ENCODE measurements around the gene ETV7.

ETV7 gene

DNA sequence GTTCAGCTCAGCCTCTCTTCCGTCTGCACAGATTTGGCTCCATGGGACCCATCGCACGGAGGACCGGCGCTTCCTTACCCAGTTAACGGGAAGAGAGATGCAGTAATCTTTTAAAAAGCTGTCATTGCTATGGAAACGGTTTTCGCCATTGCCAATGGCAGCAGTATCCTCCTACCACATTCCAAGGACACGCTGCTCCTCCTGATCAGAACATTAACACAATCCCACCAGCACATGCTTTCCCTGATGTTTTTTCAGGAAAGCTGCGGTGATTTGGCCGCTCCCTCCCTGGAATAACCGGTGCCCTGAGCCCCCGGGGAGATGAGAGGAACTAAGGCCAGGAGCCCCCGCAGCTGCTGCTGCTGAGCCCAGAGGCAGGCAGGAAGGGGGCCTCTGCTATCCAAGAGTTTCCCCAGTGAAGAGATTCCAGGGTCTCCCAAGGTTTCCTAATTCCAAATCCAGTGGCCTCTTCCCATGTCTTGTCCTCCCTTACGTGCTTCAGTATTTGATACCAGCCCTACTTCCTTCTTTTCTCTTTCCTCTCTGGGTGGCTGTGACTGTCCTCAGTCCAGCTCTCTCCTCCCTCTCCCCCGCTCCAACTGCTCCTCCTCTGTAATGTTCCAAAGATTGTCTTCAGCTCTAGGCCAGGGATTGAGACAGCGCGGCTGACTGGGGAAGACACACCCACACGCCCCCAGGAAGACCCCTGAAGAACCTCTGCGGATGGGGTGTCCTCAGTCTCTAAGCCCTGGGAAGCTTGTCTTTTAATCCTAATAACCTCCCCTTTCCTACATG lies 53.3 kb downstream of the ETV7 start:
- DNase-seq (ENCODE audit: extremely low spot score) = no peak
- ChIA-PET POLR2A (interaction anchor here (1.3 kb wide), 1 partner anchor 13 kb away, joined by 5 read pairs; no protein-coding TSS in a partner anchor), CTCF (interaction anchor here (0.5 to 1.1 kb wide), 5 partner anchors 14 to 245 kb away, joined by 3 to 7 read pairs (median 6); no protein-coding TSS in a partner anchor)
- no peak for TF ChIP-seq BHLHE40 (IDR thresholded peaks at IDR 0.05; ENCODE audit: borderline replicate concordance)
- TF ChIP-seq HDGF (IDR thresholded peaks at IDR 0.05; ENCODE audit: borderline replicate concordance) = no peak
- TF ChIP-seq NFRKB (IDR thresholded peaks at IDR 0.05) = no peak
- TF ChIP-seq CTBP1 (IDR thresholded peaks at IDR 0.05; ENCODE audit: borderline replicate concordance) = no peak
- no peak for TF ChIP-seq FOXM1 (IDR thresholded peaks at IDR 0.05; ENCODE audit: borderline replicate concordance)
- TF ChIP-seq FOXA1 (IDR thresholded peaks at IDR 0.05) = no peak
- TF ChIP-seq ELF4 (IDR thresholded peaks at IDR 0.05) = no peak
- TF ChIP-seq TARDBP (IDR thresholded peaks at IDR 0.05) = no peak
- no peak for TF ChIP-seq SP1 (IDR thresholded peaks at IDR 0.05)
- TF ChIP-seq, protein P1, sequence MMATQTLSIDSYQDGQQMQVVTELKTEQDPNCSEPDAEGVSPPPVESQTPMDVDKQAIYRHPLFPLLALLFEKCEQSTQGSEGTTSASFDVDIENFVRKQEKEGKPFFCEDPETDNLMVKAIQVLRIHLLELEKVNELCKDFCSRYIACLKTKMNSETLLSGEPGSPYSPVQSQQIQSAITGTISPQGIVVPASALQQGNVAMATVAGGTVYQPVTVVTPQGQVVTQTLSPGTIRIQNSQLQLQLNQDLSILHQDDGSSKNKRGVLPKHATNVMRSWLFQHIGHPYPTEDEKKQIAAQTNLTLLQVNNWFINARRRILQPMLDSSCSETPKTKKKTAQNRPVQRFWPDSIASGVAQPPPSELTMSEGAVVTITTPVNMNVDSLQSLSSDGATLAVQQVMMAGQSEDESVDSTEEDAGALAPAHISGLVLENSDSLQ (IDR thresholded peaks at IDR 0.05) = no peak
- TF ChIP-seq ARNT (IDR thresholded peaks at IDR 0.05) = no peak
- TF ChIP-seq L3MBTL2 (conservative IDR thresholded peaks at IDR 0.05) = no peak
- TF ChIP-seq ZNF384 (IDR thresholded peaks at IDR 0.05) = no peak
- no peak for TF ChIP-seq LEF1 (IDR thresholded peaks at IDR 0.05; ENCODE audit: borderline replicate concordance)
- no peak for TF ChIP-seq SUZ12 (IDR thresholded peaks at IDR 0.05)
- TF ChIP-seq FOXK2 (IDR thresholded peaks at IDR 0.05) = no peak

DNA sequence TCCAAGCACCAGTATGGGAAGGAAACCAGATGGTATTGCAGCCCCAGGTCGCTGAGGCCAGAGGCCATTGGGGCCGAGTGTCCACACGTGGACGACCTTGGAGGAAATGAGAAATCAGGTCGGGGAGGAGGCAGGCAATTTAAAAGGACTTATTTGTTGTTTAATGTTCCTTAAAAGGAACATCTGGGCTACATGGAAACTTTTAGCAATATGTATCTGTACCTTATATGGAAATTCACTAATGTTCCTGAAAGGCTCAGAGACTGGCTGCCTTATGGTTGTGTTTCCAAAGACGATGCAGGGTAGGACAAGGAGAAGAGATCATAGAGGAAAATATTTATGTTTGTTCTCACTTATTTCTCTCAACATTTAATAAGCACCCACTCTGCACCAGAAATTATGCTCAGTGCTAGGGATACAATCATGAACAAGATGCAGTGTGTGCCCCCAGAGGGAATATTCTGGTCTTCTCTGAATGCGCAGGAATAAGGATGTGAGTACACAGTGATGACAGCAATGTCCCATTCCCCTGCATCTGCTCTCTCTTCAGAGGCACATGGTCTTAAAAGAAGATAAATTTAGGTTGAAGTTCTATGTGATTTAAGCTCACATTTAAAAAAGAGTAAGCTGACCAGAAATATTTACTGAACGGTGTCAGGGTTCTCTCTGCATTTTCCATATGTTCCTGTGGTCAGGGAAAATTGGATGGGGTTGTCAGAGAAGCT lies 54.1 kb downstream of the ETV7 start:
- ChIA-PET CTCF (interaction anchor here (1.1 kb wide), 1 partner anchor 13 kb away, joined by 4 read pairs; no protein-coding TSS in a partner anchor), POLR2A (interaction anchor here (1.3 kb wide), 1 partner anchor 13 kb away, joined by 5 read pairs; no protein-coding TSS in a partner anchor)

DNA sequence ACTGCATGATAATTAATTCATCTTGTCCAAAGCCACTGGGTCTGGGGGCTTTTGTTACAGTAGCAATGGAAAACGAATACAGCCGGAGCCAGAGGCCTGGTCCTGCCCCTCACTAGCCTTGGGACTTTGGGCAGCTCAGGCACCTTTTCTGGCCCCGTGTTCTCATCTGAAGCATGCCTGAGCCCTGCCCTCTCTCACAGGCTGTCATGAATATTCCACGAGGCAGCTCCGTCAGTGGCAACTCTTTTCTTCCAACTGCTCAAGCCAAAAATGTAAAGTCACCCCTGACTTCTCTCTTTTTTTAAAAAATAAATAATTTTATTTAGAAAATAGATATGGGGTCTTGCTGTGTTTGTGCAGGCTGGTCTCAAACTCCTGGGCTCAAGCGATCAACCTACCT lies 56.1 kb downstream of the ETV7 start:
- ChIA-PET POLR2A (interaction anchor here (1.5 kb wide), 1 partner anchor 9 kb away, joined by 5 read pairs; no protein-coding TSS in a partner anchor), CTCF (no interaction called here)
- TF ChIP-seq SUZ12 (IDR thresholded peaks at IDR 0.05) (no peak), FOXA1 (IDR thresholded peaks at IDR 0.05) (no peak), FOXM1 (IDR thresholded peaks at IDR 0.05; ENCODE audit: borderline replicate concordance) (no peak)
- DNase-seq (ENCODE audit: extremely low spot score) = no peak

More for the DNA sequence above, 54.1 kb downstream of the ETV7 start:
- no peak for TF ChIP-seq L3MBTL2 (conservative IDR thresholded peaks at IDR 0.05)
- no peak for TF ChIP-seq ZNF384 (IDR thresholded peaks at IDR 0.05)
- no peak for TF ChIP-seq SP1 (IDR thresholded peaks at IDR 0.05)
- no peak for TF ChIP-seq SUZ12 (IDR thresholded peaks at IDR 0.05)
- no peak for TF ChIP-seq BHLHE40 (IDR thresholded peaks at IDR 0.05; ENCODE audit: borderline replicate concordance)
- no peak for DNase-seq (ENCODE audit: extremely low spot score)

- TF ChIP-seq LEF1 (IDR thresholded peaks at IDR 0.05; ENCODE audit: borderline replicate concordance) (no peak), SUZ12 (IDR thresholded peaks at IDR 0.05) (no peak), ELF4 (IDR thresholded peaks at IDR 0.05) (no peak), NFRKB (IDR thresholded peaks at IDR 0.05) (no peak), SP1 (IDR thresholded peaks at IDR 0.05) (no peak), L3MBTL2 (conservative IDR thresholded peaks at IDR 0.05) (no peak)
- DNase-seq (ENCODE audit: extremely low spot score) = no peak
- POLR2A ChIA-PET = interaction anchor here (1.5 kb wide), 1 partner anchor 10 kb away, joined by 5 read pairs; no protein-coding TSS in a partner anchor
- CTCF ChIA-PET = interaction anchor here (0.6 to 1.1 kb wide), 2 partner anchors 10 to 11 kb away, joined by 3 to 4 read pairs; no protein-coding TSS in a partner anchor
Observed at GRCh38 chr6:36330366-36330765, 57.1 kb downstream of the ETV7 start.

DNA sequence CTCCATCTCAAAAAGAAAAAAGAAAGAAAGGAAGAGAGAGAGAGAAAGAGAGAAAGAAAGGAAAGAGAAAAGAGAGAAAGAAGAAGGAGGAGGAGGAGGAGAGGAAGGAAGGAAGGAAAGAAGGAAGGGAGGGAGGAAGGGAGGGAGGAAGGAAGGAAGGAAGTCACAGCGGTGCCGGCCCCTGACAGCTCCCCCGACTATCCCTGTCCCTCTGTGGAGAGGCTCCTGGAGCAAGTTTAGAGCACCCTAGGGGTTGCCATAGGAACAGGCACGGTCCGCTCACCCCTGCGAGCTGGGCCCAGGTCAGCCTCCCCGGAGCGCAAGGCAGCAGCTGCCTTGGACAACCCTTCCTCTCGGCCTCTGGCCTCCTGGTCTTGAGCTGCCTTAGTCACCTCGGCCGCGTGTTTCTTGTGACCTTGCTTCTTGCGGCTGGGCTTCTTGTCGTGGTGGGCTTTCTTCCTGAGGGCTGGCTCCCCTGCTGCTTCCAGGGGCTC lies 57.6 kb downstream of the ETV7 start:
- no peak for DNase-seq (ENCODE audit: extremely low spot score)
- TF ChIP-seq SUZ12 (IDR thresholded peaks at IDR 0.05) (no peak), ELF4 (IDR thresholded peaks at IDR 0.05) (no peak), FOXM1 (IDR thresholded peaks at IDR 0.05; ENCODE audit: borderline replicate concordance) (no peak), TARDBP (IDR thresholded peaks at IDR 0.05) (no peak), NFRKB (IDR thresholded peaks at IDR 0.05) (no peak), FOXK2 (IDR thresholded peaks at IDR 0.05) (no peak), CTBP1 (IDR thresholded peaks at IDR 0.05; ENCODE audit: borderline replicate concordance) (no peak), HDGF (IDR thresholded peaks at IDR 0.05; ENCODE audit: borderline replicate concordance) (no peak), LEF1 (IDR thresholded peaks at IDR 0.05; ENCODE audit: borderline replicate concordance) (no peak), L3MBTL2 (conservative IDR thresholded peaks at IDR 0.05) (no peak)
- TF ChIP-seq, protein P1 (IDR thresholded peaks at IDR 0.05) = no peak

DNA sequence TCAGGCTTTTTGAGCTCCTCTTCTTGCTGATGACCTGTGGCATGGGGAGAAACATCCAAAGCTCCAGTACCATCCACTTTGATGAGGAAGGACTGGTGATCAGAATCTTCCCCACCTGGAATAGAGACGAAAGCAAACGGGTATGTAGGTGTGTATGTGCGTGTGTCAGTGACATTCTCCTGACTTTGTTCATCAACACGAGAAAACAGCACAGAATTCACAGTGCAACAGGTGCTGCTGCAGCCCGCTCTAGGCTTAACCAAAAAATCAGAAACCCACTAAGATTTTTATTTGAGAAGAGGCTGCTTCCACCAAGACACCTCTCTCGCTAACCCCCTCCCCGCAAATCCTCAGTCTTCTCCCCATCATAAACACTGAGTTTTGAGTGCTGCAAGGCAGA lies 58.9 kb downstream of the ETV7 start:
- TF ChIP-seq ELF4 (IDR thresholded peaks at IDR 0.05) (no peak), NFRKB (IDR thresholded peaks at IDR 0.05) (no peak), BHLHE40 (IDR thresholded peaks at IDR 0.05; ENCODE audit: borderline replicate concordance) (no peak), SP1 (IDR thresholded peaks at IDR 0.05) (no peak), ZNF384 (IDR thresholded peaks at IDR 0.05) (no peak), TARDBP (IDR thresholded peaks at IDR 0.05) (no peak), L3MBTL2 (conservative IDR thresholded peaks at IDR 0.05) (no peak), SUZ12 (IDR thresholded peaks at IDR 0.05) (no peak), LEF1 (IDR thresholded peaks at IDR 0.05; ENCODE audit: borderline replicate concordance) (no peak), HDGF (IDR thresholded peaks at IDR 0.05; ENCODE audit: borderline replicate concordance) (no peak), FOXK2 (IDR thresholded peaks at IDR 0.05) (no peak), ARNT (IDR thresholded peaks at IDR 0.05) (no peak), CTBP1 (IDR thresholded peaks at IDR 0.05; ENCODE audit: borderline replicate concordance) (no peak)
- TF ChIP-seq, protein P1 (IDR thresholded peaks at IDR 0.05) = no peak
- no peak for DNase-seq (ENCODE audit: extremely low spot score)
- CTCF ChIA-PET = no interaction called here
- POLR2A ChIA-PET = interaction anchor here (1.4 kb wide), 1 partner anchor 9 kb away, joined by 4 read pairs; no protein-coding TSS in a partner anchor

More for the DNA sequence above, 57.6 kb downstream of the ETV7 start:
- ChIA-PET POLR2A (interaction anchor here (1.4 kb wide), 1 partner anchor 11 kb away, joined by 4 read pairs; no protein-coding TSS in a partner anchor), CTCF (interaction anchor here (0.6 to 1.1 kb wide), 4 partner anchors 10 to 190 kb away, joined by 3 to 4 read pairs (median 4); no protein-coding TSS in a partner anchor)

All from HEK293T (cell line).